BLaER1 treated with 17β-estradiol and CSF1 and Interleukin-3, amounts not matched to agents 10 nM and 100 nM (cell line): ENCODE measurements around the gene C8A.

ENCODE experiments used
- H3K27ac ChIP-seq, 11 experiments: shearing (Covaris generic); formaldehyde crosslinking; 2 replicates each; pipeline ENCODE4 v1.8.1; 2022
- H3K27me3 ChIP-seq, 11 experiments: shearing (Covaris generic); formaldehyde crosslinking; 2 replicates each; pipeline ENCODE4 v1.8.1; 2022
- H3K36me3 ChIP-seq, 11 experiments: shearing (Covaris generic); formaldehyde crosslinking; 2 replicates each; pipeline ENCODE4 v1.8.1; 2022
- H3K4me1 ChIP-seq, 10 experiments: shearing (Covaris generic); formaldehyde crosslinking; 2 replicates each; pipeline ENCODE4 v1.8.1; 2022
- H3K4me2 ChIP-seq, 11 experiments: shearing (Covaris generic); formaldehyde crosslinking; 2 replicates each; pipeline ENCODE4 v1.8.1; 2022
- H3K4me3 ChIP-seq, 10 experiments: shearing (Covaris generic); formaldehyde crosslinking; 2 replicates each; pipeline ENCODE4 v1.8.1; 2022
- H3K9ac ChIP-seq, 11 experiments: shearing (Covaris generic); formaldehyde crosslinking; 2 replicates each; pipeline ENCODE4 v1.8.1; 2022
- H3K9me3 ChIP-seq, 11 experiments: shearing (Covaris generic); formaldehyde crosslinking; replicated peaks in 1 of 11; 2 replicates each; pipeline ENCODE4 v1.8.1; 2022
- H4K20me1 ChIP-seq, 11 experiments: shearing (Covaris generic); formaldehyde crosslinking; 2 replicates each; pipeline ENCODE4 v1.8.1; 2022
- Cebpa-rat ChIP-seq, 11 experiments: shearing (Covaris generic); IDR thresholded peaks; 2 replicates each; pipeline ENCODE4 v1.8.1; 2022

The C8A gene

GRCh38 chr1:56933606-56934005 is 79.0 kb downstream of the C8A start:
- Histone ChIP-seq H3K4me1 (peaks cover 0 to 5% (median 0%) of the 10 kb centered on the region in 10 experiments; a peak in 2 of 20 replicates), H4K20me1 (no peaks in the 10 kb centered on the region), H3K4me2 (no peak overlapping the region), H3K36me3 (no peaks in the 10 kb centered on the region), H3K27me3 (no peaks in the 10 kb centered on the region), H3K9me3 (peaks cover 0 to 5% (median 0%) of the 10 kb centered on the region in 11 experiments; a peak in 1 of 22 replicates), H3K9ac (no peak overlapping the region), H3K27ac (no peak overlapping the region), H3K4me3 (no peak overlapping the region)
- TF ChIP-seq Cebpa-rat (IDR thresholded peaks at IDR 0.05) = no peak

GRCh38 chr1:56934430-56935060 is 79.9 kb downstream of the C8A start:
- TF ChIP-seq Cebpa-rat (IDR thresholded peaks at IDR 0.05) = no peak
- no peaks in the 10 kb centered on the region for H4K20me1 ChIP-seq
- no peak overlapping the region for H3K9ac ChIP-seq
- no peaks in the 10 kb centered on the region for H3K27me3 ChIP-seq
- peak overlapping the region in 3 of 11 experiments; percentile 21 to 32 (median 21); a peak in 2 of 22 replicates for H3K4me2 ChIP-seq
- H3K4me1 ChIP-seq = peaks cover 0 to 5% (median 0%) of the 10 kb centered on the region in 10 experiments; a peak in 2 of 20 replicates
- H3K36me3 ChIP-seq = no peaks in the 10 kb centered on the region
- H3K4me3 ChIP-seq = no peak overlapping the region
- H3K9me3 ChIP-seq = peaks cover 0 to under 1% (median 0%) of the 10 kb centered on the region in 11 experiments; a peak in 1 of 22 replicates
- no peak overlapping the region for H3K27ac ChIP-seq

- peaks cover 0 to 11% (median 3%) of the 10 kb centered on the region in 10 experiments; a peak in 10 of 20 replicates for H3K4me1 ChIP-seq
- H3K36me3 ChIP-seq = no peaks in the 10 kb centered on the region
- TF ChIP-seq Cebpa-rat (IDR thresholded peaks at IDR 0.05) = no peak
- no peak overlapping the region for H3K27ac ChIP-seq
- no peak overlapping the region for H3K9ac ChIP-seq
- no peaks in the 10 kb centered on the region for H4K20me1 ChIP-seq
- no peaks in the 10 kb centered on the region; a peak in 1 of 22 replicates for H3K9me3 ChIP-seq
- H3K27me3 ChIP-seq = no peaks in the 10 kb centered on the region
- no peak overlapping the region for H3K4me3 ChIP-seq
- H3K4me2 ChIP-seq = no peak overlapping the region
Measured at GRCh38 chr1:56938646-56939045, 84.0 kb downstream of the C8A start.

GRCh38 chr1:56939209-56939608 is 84.6 kb downstream of the C8A start:
- no peak for TF ChIP-seq Cebpa-rat (IDR thresholded peaks at IDR 0.05)

GRCh38 chr1:56940039-56940438 is 85.4 kb downstream of the C8A start:
- Histone ChIP-seq H3K27ac (no peak overlapping the region), H3K9me3 (no peaks in the 10 kb centered on the region; a peak in 1 of 22 replicates), H3K9ac (no peak overlapping the region), H4K20me1 (no peaks in the 10 kb centered on the region), H3K4me1 (peaks cover 0 to 19% (median 14%) of the 10 kb centered on the region in 10 experiments; a peak in 12 of 20 replicates), H3K27me3 (no peaks in the 10 kb centered on the region), H3K36me3 (no peaks in the 10 kb centered on the region), H3K4me2 (no peak overlapping the region), H3K4me3 (no peak overlapping the region)
- no peak for TF ChIP-seq Cebpa-rat (IDR thresholded peaks at IDR 0.05)

More at GRCh38 chr1:56939209-56939608, 84.6 kb downstream of the C8A start:
- no peaks in the 10 kb centered on the region for H4K20me1 ChIP-seq
- no peak overlapping the region for H3K9ac ChIP-seq
- H3K9me3 ChIP-seq = no peaks in the 10 kb centered on the region; a peak in 1 of 22 replicates
- H3K4me2 ChIP-seq = no peak overlapping the region
- H3K4me1 ChIP-seq = peaks cover 0 to 16% (median 8%) of the 10 kb centered on the region in 10 experiments; a peak in 12 of 20 replicates
- H3K36me3 ChIP-seq = no peaks in the 10 kb centered on the region
- H3K4me3 ChIP-seq = no peak overlapping the region
- no peak overlapping the region for H3K27ac ChIP-seq
- no peaks in the 10 kb centered on the region for H3K27me3 ChIP-seq

GRCh38 chr1:56948403-56949023 is 93.9 kb downstream of the C8A start:
- H3K9ac ChIP-seq = no peak overlapping the region
- H3K4me2 ChIP-seq = peak overlapping the region in 3 of 11 experiments; percentile 4 to 19 (median 8); a peak in 3 of 22 replicates
- no peak overlapping the region for H3K27ac ChIP-seq
- H3K4me1 ChIP-seq = peaks cover 0 to 46% (median 30%) of the 10 kb centered on the region in 10 experiments; a peak in 13 of 20 replicates
- no peak for TF ChIP-seq Cebpa-rat (IDR thresholded peaks at IDR 0.05)
- no peak overlapping the region for H3K4me3 ChIP-seq
- no peaks in the 10 kb centered on the region for H4K20me1 ChIP-seq
- H3K36me3 ChIP-seq = no peaks in the 10 kb centered on the region
- H3K9me3 ChIP-seq = no peaks in the 10 kb centered on the region
- no peaks in the 10 kb centered on the region for H3K27me3 ChIP-seq

GRCh38 chr1:56952501-56952900 is 97.9 kb downstream of the C8A start:
- Histone ChIP-seq H3K4me2 (peak overlapping the region in 5 of 11 experiments; percentile 24 to 62 (median 43); a peak in 5 of 22 replicates), H3K36me3 (no peaks in the 10 kb centered on the region), H3K4me1 (peaks cover 0 to 32% (median 18%) of the 10 kb centered on the region in 10 experiments; a peak in 12 of 20 replicates), H3K9me3 (no peaks in the 10 kb centered on the region), H4K20me1 (no peaks in the 10 kb centered on the region), H3K27ac (no peak overlapping the region), H3K9ac (no peak overlapping the region), H3K4me3 (no peak overlapping the region), H3K27me3 (no peaks in the 10 kb centered on the region)
- no peak for TF ChIP-seq Cebpa-rat (IDR thresholded peaks at IDR 0.05)

- H3K4me1 ChIP-seq = peaks cover 0 to 28% (median 14%) of the 10 kb centered on the region in 10 experiments; a peak in 12 of 20 replicates
Measured at GRCh38 chr1:56953386-56953785, 98.8 kb downstream of the C8A start.

GRCh38 chr1:56954664-56955063 is 100.1 kb downstream of the C8A start:
- TF ChIP-seq Cebpa-rat (IDR thresholded peaks at IDR 0.05) = no peak
- H3K4me1 ChIP-seq = peaks cover 0 to 22% (median 13%) of the 10 kb centered on the region in 10 experiments; a peak in 10 of 20 replicates
- H3K4me3 ChIP-seq = no peak overlapping the region
- H3K9me3 ChIP-seq = no peaks in the 10 kb centered on the region
- no peak overlapping the region for H3K9ac ChIP-seq
- no peak overlapping the region for H3K27ac ChIP-seq
- H3K27me3 ChIP-seq = no peaks in the 10 kb centered on the region
- no peaks in the 10 kb centered on the region for H3K36me3 ChIP-seq
- H3K4me2 ChIP-seq = no peak overlapping the region
- H4K20me1 ChIP-seq = no peaks in the 10 kb centered on the region

More at GRCh38 chr1:56953386-56953785, 98.8 kb downstream of the C8A start:
- Histone ChIP-seq H3K36me3 (no peaks in the 10 kb centered on the region), H3K27me3 (no peaks in the 10 kb centered on the region), H3K9ac (no peak overlapping the region), H3K27ac (no peak overlapping the region), H4K20me1 (no peaks in the 10 kb centered on the region), H3K4me2 (no peak overlapping the region), H3K9me3 (no peaks in the 10 kb centered on the region), H3K4me3 (no peak overlapping the region)
- no peak for TF ChIP-seq Cebpa-rat (IDR thresholded peaks at IDR 0.05)
